Measurements from ENCODE around the gene TNFAIP6. TPM values are rescaled to one million over a fixed set of nuclear protein-coding genes. Genes with fewer than 3 reads are reported as not detected.

TNFAIP6 gene
- total and polyA plus RNA-seq, 2 donors (not counting 1 experiment from before 2014, with no cell fraction given): not detected

GRCh38 chr2:151408788-151409600 is 51.6 kb downstream of the TNFAIP6 start:
- ATAC-seq (ENCODE audit: low read depth) (no peak), DNase-seq (peak; percentile 5)
- H3K27ac Mint-ChIP-seq: peak overlapping the region; percentile 82
- no peaks in the 10 kb centered on the region for H3K9me3 Mint-ChIP-seq (ENCODE audit: insufficient read depth)
- no peak for TF ChIP-seq EZH2 (IDR thresholded peaks at IDR 0.05; ENCODE audit: borderline replicate concordance, insufficient read depth, low read depth, low read length, poor library complexity, severe bottlenecking)
- no peak for TF ChIP-seq CTCF (IDR thresholded peaks at IDR 0.05)
- ChIA-PET CTCF (interaction anchor here (1.2 to 1.9 kb wide), 5 partner anchors 11 to 170 kb away, joined by 3 to 7 read pairs (median 5); partner anchors contain the start of genes NMI and RBM43), POLR2A (interaction anchor here (1.2 kb wide), 1 partner anchor 1309 kb away, joined by 3 read pairs; no protein-coding TSS in a partner anchor)
- H3K4me2 ChIP-seq (replicated peaks; ENCODE audit: low read depth, low read length, poor library complexity, severe bottlenecking): peak overlapping the region; percentile 70
- 96% methylated on average over 15 of the region's 25 CpGs for WGBS (ENCODE audit: insufficient coverage)
- H3K9me3 ChIP-seq (ENCODE audit: control extremely low read depth in 1 of 3, control insufficient read depth in 2 of 3, insufficient read depth in 1 of 3, low read length in 2 of 3): no peaks in the 10 kb centered on the region
- peak overlapping the region; percentile 90 for H3K4me3 Mint-ChIP-seq
- intact Hi-C loops (cut with micrococcal nuclease): loop anchor here (1.0 to 5.0 kb wide), 3 partner anchors 120 to 1822 kb away; partner anchors contain the start of genes MMADHC, NMI and RBM43
- H3K27me3 Mint-ChIP-seq: no peaks in the 10 kb centered on the region
- H3K4me1 ChIP-seq (ENCODE audit: control insufficient read depth in 2 of 2, insufficient read depth in 2 of 2, low read length in 2 of 2): peaks cover 6 to 14% of the 10 kb centered on the region in 2 donors
- H2AFZ ChIP-seq (ENCODE audit: insufficient read depth, low read depth, low read length, poor library complexity, severe bottlenecking): peak overlapping the region; percentile 91
- H4K20me1 ChIP-seq (ENCODE audit: control insufficient read depth, insufficient read depth, low read length, poor library complexity, severe bottlenecking): no peaks in the 10 kb centered on the region
- peaks cover 34% of the 10 kb centered on the region for H3K79me2 ChIP-seq (ENCODE audit: control insufficient read depth, insufficient read depth, low read length)
- peak overlapping the region in 1 of 2 donors; percentile 93 for H3K27ac ChIP-seq (ENCODE audit: low read length in 2 of 2)
- peaks cover 0 to 15% of the 10 kb centered on the region in 2 experiments for H3K36me3 ChIP-seq (replicated peaks in 1 of 2; ENCODE audit: control extremely low read depth in 1 of 2, control insufficient read depth in 1 of 2, extremely low read depth in 1 of 2, insufficient read depth in 2 of 2, low read length in 1 of 2)
- H3K27me3 ChIP-seq (replicated peaks in 1 of 4; ENCODE audit: control extremely low read depth in 1 of 4, control insufficient read depth in 3 of 4, insufficient read depth in 4 of 4, low read length in 3 of 4): no peaks in the 10 kb centered on the region
- H3K9ac ChIP-seq (ENCODE audit: low read length): peak overlapping the region; percentile 92
- H3K4me1 Mint-ChIP-seq: peaks cover 19% of the 10 kb centered on the region
- H3K4me3 ChIP-seq (ENCODE audit: control extremely low read depth in 1 of 5, extremely low read depth in 1 of 5, insufficient read depth in 1 of 5, low read depth in 2 of 5, low read length in 4 of 5): peak overlapping the region in 4 of 5 experiments; percentile 84 to 96 (median 96)

All from B cell (primary cell).